Measurements from ENCODE around the gene UHMK1.

UHMK1 gene

GRCh38 chr1:162550925-162551324 is 53.3 kb downstream of the UHMK1 start:
- no peak overlapping the region for H4K8ac ChIP-seq (ENCODE audit: low read depth, low read length)
- H2BK120ac ChIP-seq (ENCODE audit: low read depth, low read length) = no peak overlapping the region
- H3K9ac ChIP-seq (ENCODE audit: low read depth, low read length, poor library complexity) = no peak overlapping the region
- no peak overlapping the region for H2AK5ac ChIP-seq (ENCODE audit: low read depth, low read length)
- no peaks in the 10 kb centered on the region for H3K79me1 ChIP-seq (ENCODE audit: low read depth, low read length)
- H3K9me3 ChIP-seq (replicated peaks in 1 of 2; ENCODE audit: control insufficient read depth in 2 of 2, insufficient read depth in 1 of 2, low read depth in 1 of 2, low read length in 2 of 2) = no peaks in the 10 kb centered on the region
- no peak overlapping the region for H2BK15ac ChIP-seq (ENCODE audit: low read length)
- H3K36me3 ChIP-seq (replicated peaks in 1 of 2; ENCODE audit: control insufficient read depth in 2 of 2, insufficient read depth in 2 of 2, low read length in 2 of 2) = no peaks in the 10 kb centered on the region
- no peaks in the 10 kb centered on the region for H3K27me3 ChIP-seq (ENCODE audit: control insufficient read depth in 3 of 3, insufficient read depth in 3 of 3, low read depth in 1 of 3, low read length in 3 of 3)
- no peaks in the 10 kb centered on the region for H3K4me1 ChIP-seq (ENCODE audit: control insufficient read depth in 2 of 2, insufficient read depth in 1 of 2, low read depth in 1 of 2, low read length in 2 of 2)
- no peak overlapping the region for H3K4me3 ChIP-seq (ENCODE audit: low read length in 2 of 2)
- H4K91ac ChIP-seq (ENCODE audit: low read depth, low read length, poor library complexity) = no peak overlapping the region
- H3K23ac ChIP-seq (ENCODE audit: low read depth, low read length, poor library complexity) = no peak overlapping the region
- no peak overlapping the region for H3K18ac ChIP-seq (ENCODE audit: low read length)
- H3K4ac ChIP-seq (ENCODE audit: low read length) = no peak overlapping the region
- no peak overlapping the region for H2BK5ac ChIP-seq (ENCODE audit: low read length)
- no peak overlapping the region for H2AFZ ChIP-seq (ENCODE audit: low read length)
- no peak for DNase-seq (ENCODE audit: low spot score)
- H2BK12ac ChIP-seq (ENCODE audit: low read length) = no peak overlapping the region
- H3K14ac ChIP-seq (ENCODE audit: low read length) = no peak overlapping the region
- H3K27ac ChIP-seq (replicated peaks; ENCODE audit: low read length) = no peak overlapping the region
- WGBS, 2 donors (ENCODE audit: extremely low coverage in 2 of 2, insufficient read length in 2 of 2, insufficient replicate concordance in 1 of 2) = no CpG with 5 or more reads among the region's 1 CpG
- H3K4me2 ChIP-seq (ENCODE audit: insufficient read depth, low read length, poor library complexity, severe bottlenecking) = no peak overlapping the region

- H4K8ac ChIP-seq (ENCODE audit: low read depth, low read length) = no peak overlapping the region
- H3K27ac ChIP-seq (replicated peaks; ENCODE audit: low read length) = no peak overlapping the region
- H3K18ac ChIP-seq (ENCODE audit: low read length) = no peak overlapping the region
- H3K9ac ChIP-seq (ENCODE audit: low read depth, low read length, poor library complexity) = no peak overlapping the region
- no peaks in the 10 kb centered on the region for H3K36me3 ChIP-seq (replicated peaks in 1 of 2; ENCODE audit: control insufficient read depth in 2 of 2, insufficient read depth in 2 of 2, low read length in 2 of 2)
- no peak for DNase-seq (ENCODE audit: low spot score)
- H3K23ac ChIP-seq (ENCODE audit: low read depth, low read length, poor library complexity) = no peak overlapping the region
- no peaks in the 10 kb centered on the region for H3K9me3 ChIP-seq (replicated peaks in 1 of 2; ENCODE audit: control insufficient read depth in 2 of 2, insufficient read depth in 1 of 2, low read depth in 1 of 2, low read length in 2 of 2)
- no peak overlapping the region for H2BK5ac ChIP-seq (ENCODE audit: low read length)
- H2BK12ac ChIP-seq (ENCODE audit: low read length) = no peak overlapping the region
- H3K79me1 ChIP-seq (ENCODE audit: low read depth, low read length) = no peaks in the 10 kb centered on the region
- no peak overlapping the region for H3K14ac ChIP-seq (ENCODE audit: low read length)
- H3K4me3 ChIP-seq (ENCODE audit: low read length in 2 of 2) = no peak overlapping the region
- H2BK120ac ChIP-seq (ENCODE audit: low read depth, low read length) = no peak overlapping the region
- no peak overlapping the region for H2AFZ ChIP-seq (ENCODE audit: low read length)
- H4K91ac ChIP-seq (ENCODE audit: low read depth, low read length, poor library complexity) = no peak overlapping the region
- H3K27me3 ChIP-seq (ENCODE audit: control insufficient read depth in 3 of 3, insufficient read depth in 3 of 3, low read depth in 1 of 3, low read length in 3 of 3) = no peaks in the 10 kb centered on the region
- H3K4ac ChIP-seq (ENCODE audit: low read length) = no peak overlapping the region
- no peak overlapping the region for H2AK5ac ChIP-seq (ENCODE audit: low read depth, low read length)
- no peak overlapping the region for H3K4me2 ChIP-seq (ENCODE audit: insufficient read depth, low read length, poor library complexity, severe bottlenecking)
- H2BK15ac ChIP-seq (ENCODE audit: low read length) = no peak overlapping the region
- H3K4me1 ChIP-seq (ENCODE audit: control insufficient read depth in 2 of 2, insufficient read depth in 1 of 2, low read depth in 1 of 2, low read length in 2 of 2) = no peaks in the 10 kb centered on the region
- WGBS, 2 donors (ENCODE audit: extremely low coverage in 2 of 2, insufficient read length in 2 of 2, insufficient replicate concordance in 1 of 2) = no CpG with 5 or more reads among the region's 7 CpGs
These were observed 54.5 kb downstream of the UHMK1 start for GRCh38 chr1:162551969-162552683.

GRCh38 chr1:162552684-162553252 is 55.1 kb downstream of the UHMK1 start:
- no peak for DNase-seq (ENCODE audit: low spot score)
- no peaks in the 10 kb centered on the region for H3K36me3 ChIP-seq (replicated peaks in 1 of 2; ENCODE audit: control insufficient read depth in 2 of 2, insufficient read depth in 2 of 2, low read length in 2 of 2)
- H4K8ac ChIP-seq (ENCODE audit: low read depth, low read length) = no peak overlapping the region
- H3K4me1 ChIP-seq (ENCODE audit: control insufficient read depth in 2 of 2, insufficient read depth in 1 of 2, low read depth in 1 of 2, low read length in 2 of 2) = no peaks in the 10 kb centered on the region
- no peak overlapping the region for H2AFZ ChIP-seq (ENCODE audit: low read length)
- no peak overlapping the region for H3K4me2 ChIP-seq (ENCODE audit: insufficient read depth, low read length, poor library complexity, severe bottlenecking)
- no peak overlapping the region for H3K9ac ChIP-seq (ENCODE audit: low read depth, low read length, poor library complexity)
- no CpG with 5 or more reads among the region's 8 CpGs for WGBS, 2 donors (ENCODE audit: extremely low coverage in 2 of 2, insufficient read length in 2 of 2, insufficient replicate concordance in 1 of 2)
- H2BK120ac ChIP-seq (ENCODE audit: low read depth, low read length) = no peak overlapping the region
- no peak overlapping the region for H3K18ac ChIP-seq (ENCODE audit: low read length)
- no peak overlapping the region for H2BK12ac ChIP-seq (ENCODE audit: low read length)
- H3K27me3 ChIP-seq (ENCODE audit: control insufficient read depth in 3 of 3, insufficient read depth in 3 of 3, low read depth in 1 of 3, low read length in 3 of 3) = peaks cover 0 to 3% (median 0%) of the 10 kb centered on the region in 3 experiments
- no peak overlapping the region for H3K27ac ChIP-seq (replicated peaks; ENCODE audit: low read length)
- H3K23ac ChIP-seq (ENCODE audit: low read depth, low read length, poor library complexity) = no peak overlapping the region
- H2AK5ac ChIP-seq (ENCODE audit: low read depth, low read length) = no peak overlapping the region
- H3K4ac ChIP-seq (ENCODE audit: low read length) = no peak overlapping the region
- no peaks in the 10 kb centered on the region for H3K79me1 ChIP-seq (ENCODE audit: low read depth, low read length)
- H4K91ac ChIP-seq (ENCODE audit: low read depth, low read length, poor library complexity) = no peak overlapping the region
- no peak overlapping the region for H3K14ac ChIP-seq (ENCODE audit: low read length)
- no peak overlapping the region for H2BK5ac ChIP-seq (ENCODE audit: low read length)
- H3K9me3 ChIP-seq (replicated peaks in 1 of 2; ENCODE audit: control insufficient read depth in 2 of 2, insufficient read depth in 1 of 2, low read depth in 1 of 2, low read length in 2 of 2) = no peaks in the 10 kb centered on the region
- no peak overlapping the region for H3K4me3 ChIP-seq (ENCODE audit: low read length in 2 of 2)
- H2BK15ac ChIP-seq (ENCODE audit: low read length) = no peak overlapping the region

GRCh38 chr1:162554258-162554657 is 56.6 kb downstream of the UHMK1 start:
- no peaks in the 10 kb centered on the region for H3K36me3 ChIP-seq (replicated peaks in 1 of 2; ENCODE audit: control insufficient read depth in 2 of 2, insufficient read depth in 2 of 2, low read length in 2 of 2)

More at GRCh38 chr1:162554258-162554657, 56.6 kb downstream of the UHMK1 start:
- no peak overlapping the region for H2BK12ac ChIP-seq (ENCODE audit: low read length)
- no peak overlapping the region for H3K4me2 ChIP-seq (ENCODE audit: insufficient read depth, low read length, poor library complexity, severe bottlenecking)
- no peaks in the 10 kb centered on the region for H3K9me3 ChIP-seq (replicated peaks in 1 of 2; ENCODE audit: control insufficient read depth in 2 of 2, insufficient read depth in 1 of 2, low read depth in 1 of 2, low read length in 2 of 2)
- no peak overlapping the region for H3K18ac ChIP-seq (ENCODE audit: low read length)
- H3K23ac ChIP-seq (ENCODE audit: low read depth, low read length, poor library complexity) = no peak overlapping the region
- no peak for DNase-seq (ENCODE audit: low spot score)
- no peak overlapping the region for H3K4me3 ChIP-seq (ENCODE audit: low read length in 2 of 2)
- no peak overlapping the region for H2BK120ac ChIP-seq (ENCODE audit: low read depth, low read length)
- H3K27ac ChIP-seq (replicated peaks; ENCODE audit: low read length) = no peak overlapping the region
- no peak overlapping the region for H2AFZ ChIP-seq (ENCODE audit: low read length)
- no peak overlapping the region for H2BK15ac ChIP-seq (ENCODE audit: low read length)
- no peak overlapping the region for H2BK5ac ChIP-seq (ENCODE audit: low read length)
- no peak overlapping the region for H2AK5ac ChIP-seq (ENCODE audit: low read depth, low read length)
- no peaks in the 10 kb centered on the region for H3K79me1 ChIP-seq (ENCODE audit: low read depth, low read length)
- no peak overlapping the region for H4K91ac ChIP-seq (ENCODE audit: low read depth, low read length, poor library complexity)
- H3K14ac ChIP-seq (ENCODE audit: low read length) = no peak overlapping the region
- H3K9ac ChIP-seq (ENCODE audit: low read depth, low read length, poor library complexity) = no peak overlapping the region
- H3K27me3 ChIP-seq (ENCODE audit: control insufficient read depth in 3 of 3, insufficient read depth in 3 of 3, low read depth in 1 of 3, low read length in 3 of 3) = peaks cover 0 to 3% (median 0%) of the 10 kb centered on the region in 3 experiments
- H3K4me1 ChIP-seq (ENCODE audit: control insufficient read depth in 2 of 2, insufficient read depth in 1 of 2, low read depth in 1 of 2, low read length in 2 of 2) = no peaks in the 10 kb centered on the region
- no peak overlapping the region for H4K8ac ChIP-seq (ENCODE audit: low read depth, low read length)
- H3K4ac ChIP-seq (ENCODE audit: low read length) = no peak overlapping the region
- WGBS, 2 donors (ENCODE audit: extremely low coverage in 2 of 2, insufficient read length in 2 of 2, insufficient replicate concordance in 1 of 2) = no CpG with 5 or more reads among the region's 1 CpG
